T-helper 22 cell (primary cell): ENCODE results near the gene OR9A4.

Experiments used
- DNase-seq: peaks from one replicate; pipeline ENCODE4 v3.0.0-alpha.2; 2020; ENCODE audit warnings: low read depth

The OR9A4 gene

DNA sequence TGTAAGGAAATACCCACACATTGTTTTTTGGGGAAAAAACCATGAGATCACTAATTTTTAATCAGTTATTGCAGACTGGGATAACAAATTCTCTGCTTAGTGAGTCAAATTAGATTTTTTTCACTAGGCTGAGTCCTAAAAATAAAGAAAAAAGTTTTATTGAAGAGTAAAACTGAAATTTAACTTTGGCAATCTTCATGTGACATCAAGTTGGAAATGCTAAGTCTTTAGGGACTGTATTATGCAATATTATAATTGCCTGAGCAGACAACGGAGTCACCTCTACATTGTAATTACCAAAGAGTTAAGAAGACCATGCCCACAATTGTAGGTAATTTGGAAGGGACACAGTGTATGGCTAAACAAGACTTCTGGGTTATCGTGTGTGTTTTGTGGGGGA lies 32.8 kb downstream of the OR9A4 start:
- no peak for DNase-seq

DNA sequence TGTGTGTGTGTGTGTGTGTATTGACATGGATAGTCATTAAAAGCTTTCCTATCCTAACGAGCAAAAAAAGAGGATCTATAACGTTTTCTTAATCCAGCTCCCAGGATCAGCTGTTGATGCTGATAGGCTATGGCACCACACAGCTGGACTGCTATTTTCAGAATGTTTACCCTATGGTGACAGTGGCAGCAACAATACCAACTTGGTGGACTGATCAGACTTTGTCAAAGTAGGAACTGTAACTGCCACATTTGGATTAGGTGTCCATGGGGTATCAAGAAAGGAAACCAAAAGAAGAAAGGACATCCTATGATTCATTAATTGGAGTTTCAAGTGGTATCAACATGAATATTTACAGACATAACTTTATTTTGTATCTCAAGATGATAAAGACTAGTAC lies 33.3 kb downstream of the OR9A4 start:
- no peak for DNase-seq

DNA sequence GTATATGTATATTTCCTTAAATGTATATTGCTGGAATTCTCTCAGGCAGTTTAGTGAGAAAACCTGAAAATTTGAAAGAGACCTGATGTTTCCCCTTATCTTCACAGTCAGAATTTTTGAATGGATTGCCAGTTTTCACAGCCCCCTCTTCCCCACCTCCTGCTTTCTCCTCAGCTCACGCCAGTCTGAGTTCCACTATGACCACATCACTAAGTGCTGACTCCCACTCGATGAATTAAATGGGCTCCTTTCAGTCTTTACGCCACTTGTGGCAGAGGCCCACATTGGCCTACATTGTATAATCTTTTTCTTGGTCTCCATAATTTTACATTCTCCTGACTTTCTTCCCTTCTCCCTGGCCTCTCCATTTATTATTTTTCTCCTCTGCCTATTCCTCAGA lies 33.7 kb downstream of the OR9A4 start:
- DNase-seq = no peak

DNA sequence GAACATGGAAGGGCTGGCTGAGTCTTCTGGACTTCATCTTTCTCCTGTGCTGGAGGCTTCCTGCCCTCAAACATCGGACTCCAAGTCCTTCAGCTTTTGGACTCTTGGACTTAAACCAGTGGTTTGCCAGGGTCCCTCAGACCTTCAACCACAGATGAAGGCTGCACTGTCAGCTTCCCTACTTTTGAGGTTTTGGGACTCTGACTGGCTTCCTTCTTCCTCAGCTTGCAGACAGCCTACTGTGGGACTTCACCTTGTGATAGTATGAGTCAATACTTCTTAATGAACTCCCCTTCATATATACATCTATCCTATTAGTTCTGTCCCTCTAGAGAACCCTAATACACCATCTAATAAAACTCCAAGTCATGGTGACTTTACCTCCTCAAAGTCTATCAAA lies 34.6 kb downstream of the OR9A4 start:
- DNase-seq = no peak

DNA sequence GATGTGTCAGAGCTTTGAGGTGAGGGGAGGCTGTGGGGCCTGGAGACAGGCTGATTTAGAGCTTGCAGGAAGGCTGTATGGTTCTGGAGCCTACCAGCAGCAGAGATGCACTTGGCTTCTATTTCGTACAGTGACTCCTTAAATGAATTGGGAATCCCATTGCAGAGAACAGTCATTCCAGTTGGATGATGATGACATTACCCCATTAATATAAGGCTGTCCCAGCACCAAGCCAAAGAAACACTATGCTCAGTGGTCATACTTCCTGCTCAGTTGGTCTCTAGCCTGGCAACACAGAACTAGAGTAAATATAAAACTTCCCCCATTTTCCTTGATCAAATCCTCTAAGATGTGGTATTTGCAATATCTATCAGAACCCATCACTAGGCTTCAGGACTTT lies 36.3 kb downstream of the OR9A4 start:
- DNase-seq = no peak

DNA sequence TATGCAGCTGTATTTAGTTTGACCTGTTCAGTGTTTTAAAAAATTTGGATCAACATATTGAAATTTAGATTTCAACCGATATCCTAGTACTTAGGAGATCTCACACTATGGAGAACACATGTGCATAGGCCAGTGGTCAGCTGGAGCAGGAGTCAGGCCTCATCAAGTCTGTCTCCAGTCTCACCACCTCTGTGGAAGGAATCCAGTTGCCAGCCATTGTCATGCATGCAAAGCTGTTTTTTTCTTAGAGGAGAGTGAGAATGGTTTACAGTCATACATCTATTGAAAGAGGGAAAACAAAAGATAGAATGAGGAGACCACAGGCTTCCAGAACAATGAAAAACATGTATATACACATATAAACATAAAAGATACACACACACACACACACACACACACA lies 38.1 kb downstream of the OR9A4 start:
- DNase-seq = no peak

DNA sequence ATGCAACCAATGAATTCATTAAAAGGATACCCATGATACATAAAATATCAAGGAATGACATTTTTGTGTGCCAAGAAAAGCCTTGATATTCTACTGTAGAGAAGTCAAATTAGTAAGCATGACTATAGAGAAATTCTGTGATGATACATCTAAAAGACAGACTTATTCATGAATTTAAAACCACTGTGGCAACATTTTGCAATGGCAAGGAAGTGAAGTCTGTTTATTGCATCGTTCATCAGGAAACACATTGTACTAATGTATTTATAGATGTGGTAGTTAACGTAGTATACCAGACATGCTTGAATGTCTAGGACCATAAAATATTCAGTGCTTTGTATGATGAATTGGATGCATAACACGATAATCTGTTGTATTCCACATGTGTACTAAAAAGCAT lies 39.9 kb downstream of the OR9A4 start:
- no peak for DNase-seq

DNA sequence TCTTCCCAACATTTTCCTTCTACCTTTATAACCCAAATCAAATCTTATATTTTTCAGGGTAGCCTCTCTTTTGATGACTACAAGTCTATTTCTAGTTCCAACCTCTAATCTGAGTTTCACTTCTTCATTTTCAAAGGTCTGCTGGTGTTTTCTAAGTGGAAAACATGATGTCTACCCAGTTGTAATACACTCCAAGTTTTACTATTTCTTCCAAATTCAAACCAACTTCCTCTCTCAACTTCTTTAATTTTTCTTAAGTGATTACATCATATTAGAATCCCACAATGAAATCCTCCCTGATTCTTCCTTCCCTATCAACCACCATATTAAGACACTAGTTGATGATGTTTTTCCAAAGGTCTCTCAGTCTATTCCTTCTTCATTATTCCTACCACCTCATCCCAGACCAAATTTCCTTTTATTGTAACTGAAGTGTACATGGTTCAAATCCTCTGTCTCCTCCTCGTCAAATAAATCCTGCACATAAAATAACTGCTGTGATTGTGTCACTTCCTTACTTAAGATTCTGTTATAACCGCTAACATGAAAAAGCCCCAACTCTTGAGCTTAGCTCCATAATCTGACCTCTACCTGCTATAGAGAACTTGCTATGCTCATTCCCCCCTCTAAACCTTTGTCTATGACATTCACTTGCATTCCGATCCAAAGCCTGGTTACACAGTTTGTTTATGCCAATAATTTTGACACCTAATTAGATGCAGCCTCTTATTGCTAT lies 44.7 kb downstream of the OR9A4 start:
- DNase-seq = no peak
